Endothelial cell of umbilical vein (primary cell): Measurements from ENCODE around the gene SLC6A18. TPM values are rescaled to one million over a fixed set of nuclear protein-coding genes. Genes with fewer than 3 reads are reported as not detected.

ENCODE experiments used
- BruUV-seq: library from RNA; stranded (reverse); fragments of 400-500 nt; replicated peaks from 2 replicates; lab custom pipeline; 2021; lab: Mats Ljungman, UMichigan
- CTCF ChIA-PET: fragments of 300-600, 350-600 bp; sonication (Branson Sonifier 250); formaldehyde crosslinking; loops from one replicate; lab custom pipeline; 2021; ENCODE audit warnings: antibody characterized with exemption, inconsistent platforms; lab: Charles Lee
- POLR2A ChIA-PET: fragments of 300-600, 350-600 bp; sonication (Branson Sonifier 250); formaldehyde crosslinking; loops from one replicate; lab custom pipeline; 2021; ENCODE audit warnings: antibody characterized with exemption, inconsistent platforms; lab: Charles Lee
- DNase-seq: peaks from one replicate; pipeline ENCODE4 v3.0.0-alpha.2; 2011; ENCODE audit warnings: low read depth, low spot score
- FAIRE-seq: peaks from 2 replicates; lab custom pipeline; 2011; peaks lifted over from hg19 to GRCh38; lab: Jason Lieb, UNC
- H2AFZ ChIP-seq: 2 replicates; pipeline ENCODE4 v1.6.0; 2012; ENCODE audit warnings: low read depth, low read length, control low read depth, inconsistent platforms
- H3K27ac ChIP-seq: 2 replicates; pipeline ENCODE4 v1.5.1; 2011; ENCODE audit warnings: low read depth, mild to moderate bottlenecking, control low read depth, low read length, moderate library complexity; ENCODE audit not compliant: insufficient read depth
- H3K27me3 ChIP-seq, 2 experiments: 2 replicates each; pipeline versions ENCODE4 v1.6.0 to v1.6.1; 2011; ENCODE audit warnings: low read length in 2 of 2, mixed read lengths in 1 of 2; ENCODE audit not compliant: control insufficient read depth in 2 of 2, insufficient read depth in 2 of 2
- H3K36me3 ChIP-seq, 2 experiments: 2 replicates in 1 of 2; 3 replicates in 1 of 2; pipeline ENCODE4 v1.5.1; 2011; ENCODE audit warnings: low read length in 2 of 2, mild to moderate bottlenecking in 1 of 2, moderate library complexity in 1 of 2; ENCODE audit not compliant: control insufficient read depth in 2 of 2, insufficient read depth in 2 of 2; ENCODE audit errors: extremely low read depth in 1 of 2
- H3K4me1 ChIP-seq: 3 replicates; pipeline ENCODE4 v1.5.1; 2011; ENCODE audit warnings: mild to moderate bottlenecking, low read length; ENCODE audit not compliant: control insufficient read depth, insufficient read depth; ENCODE audit errors: extremely low read depth
- H3K4me2 ChIP-seq: 2 replicates; pipeline ENCODE4 v1.6.1; 2011; ENCODE audit warnings: low read length, control low read depth, mixed read lengths; ENCODE audit not compliant: insufficient read depth
- H3K4me3 ChIP-seq, 3 experiments: fragments of 200-600 bp in 1 of 3; sonication (generic), shearing (Covaris generic) in 1 of 3; replicated peaks in 1 of 3; 2 replicates each; pipeline ENCODE4 v1.5.1; 2011 to 2016; ENCODE audit warnings: control low read depth in 3 of 3, low read length in 3 of 3, mild to moderate bottlenecking in 2 of 3, inconsistent platforms in 1 of 3, low read depth in 1 of 3, moderate library complexity in 1 of 3; ENCODE audit not compliant: insufficient read depth in 1 of 3
- H3K79me2 ChIP-seq: 2 replicates; pipeline ENCODE4 v1.6.0; 2012; ENCODE audit warnings: low read length, inconsistent platforms; ENCODE audit not compliant: control insufficient read depth, insufficient read depth
- H3K9ac ChIP-seq: replicated peaks from 2 replicates; pipeline ENCODE3; 2011; ENCODE audit warnings: low read length, control low read depth; ENCODE audit not compliant: insufficient read depth; ENCODE audit errors: extremely low read depth
- H3K9me1 ChIP-seq: replicated peaks from 3 replicates; pipeline ENCODE4 v1.6.0; 2011; ENCODE audit warnings: mild to moderate bottlenecking, low read length; ENCODE audit not compliant: control insufficient read depth, insufficient read depth; ENCODE audit errors: extremely low read depth
- H3K9me3 ChIP-seq: replicated peaks from 2 replicates; pipeline ENCODE4 v1.5.1; 2012; ENCODE audit warnings: low read length, inconsistent platforms; ENCODE audit not compliant: control insufficient read depth, insufficient read depth
- H4K20me1 ChIP-seq: replicated peaks from 2 replicates; pipeline ENCODE3; 2011; ENCODE audit warnings: mild to moderate bottlenecking, low read length; ENCODE audit not compliant: control insufficient read depth, insufficient read depth; ENCODE audit errors: extremely low read depth
- EZH2 ChIP-seq: IDR thresholded peaks from 2 replicates; pipeline ENCODE4 v1.6.1; 2012; ENCODE audit warnings: borderline replicate concordance, low read depth, mild to moderate bottlenecking, moderate library complexity, low read length, inconsistent platforms; ENCODE audit not compliant: severe bottlenecking
- FOS ChIP-seq: IDR thresholded peaks from 2 replicates; pipeline ENCODE4 v1.6.1; 2011; ENCODE audit warnings: mild to moderate bottlenecking, low read length, moderate library complexity, borderline replicate concordance; ENCODE audit not compliant: insufficient read depth
- GATA2 ChIP-seq: IDR thresholded peaks from 2 replicates; pipeline ENCODE4 v1.7.0; 2011; ENCODE audit warnings: low read depth, mild to moderate bottlenecking, moderate library complexity, mixed read lengths, low read length; ENCODE audit not compliant: insufficient read length, insufficient read depth
- JUN ChIP-seq: IDR thresholded peaks from 2 replicates; pipeline ENCODE4 v1.6.1; 2011; ENCODE audit warnings: borderline replicate concordance, low read depth; ENCODE audit not compliant: insufficient read length, insufficient read depth
- MYC ChIP-seq: IDR thresholded peaks from one replicate; pipeline ENCODE4 v1.6.1; 2011; ENCODE audit warnings: mild to moderate bottlenecking, low read depth, low read length
- POLR2A ChIP-seq: IDR thresholded peaks from 2 replicates; pipeline ENCODE4 v1.6.1; 2012; ENCODE audit warnings: low read depth, mild to moderate bottlenecking, control low read depth, low read length
- POLR2AphosphoS5 ChIP-seq: IDR thresholded peaks from 2 replicates; pipeline ENCODE4 v1.6.1; 2012; ENCODE audit warnings: low read depth, mild to moderate bottlenecking, control low read depth, low read length, moderate library complexity; ENCODE audit not compliant: insufficient read depth
- dilution Hi-C: fragments of 300-500 bp; cut with MboI; formaldehyde crosslinking; loops from one replicate; pipeline ENCODE4 v1.15.0; 2019; ENCODE audit warnings: low sequenced_read_pairs; ENCODE audit not compliant: extremely low pct_ligation_motif_present
- intact Hi-C: fragments of 100-400 bp; cut with micrococcal nuclease; formaldehyde crosslinking; loops from one replicate; pipeline ENCODE4 v1.10.0; 2022
- polyA plus RNA-seq, 4 experiments: library from polyadenylated mRNA; depleted of rRNA in 3 of 4; stranded (reverse) in 3 of 4; unstranded in 1 of 4; fragments of >200 nt; gene quantifications; 2 replicates each; pipeline versions ENCODE4 v1.2.1 to v1.2.3, GENCODE V29; 2011 to 2012; ENCODE audit warnings: missing spikeins in 1 of 4
- total RNA-seq: library from RNA; stranded (reverse); gene quantifications from 2 replicates; pipeline ENCODE4 v1.2.3, GENCODE V29; 2021
- TF ChIP-seq, protein P1 (sequence below), 2 donors: IDR thresholded peaks; 1 replicate in 1 of 2; 2 replicates in 1 of 2; pipeline ENCODE4 v1.5.1; 2011; ENCODE audit warnings: low read length in 2 of 2, mild to moderate bottlenecking in 2 of 2, moderate library complexity in 2 of 2, control low read depth in 1 of 2, inconsistent platforms in 1 of 2, low read depth in 1 of 2; ENCODE audit not compliant: insufficient read depth in 1 of 2; ENCODE audit errors: extremely low read depth in 1 of 2
- TF ChIP-seq, protein P2 (sequence below): IDR thresholded peaks from 2 replicates; pipeline ENCODE4 v1.6.1; 2011; ENCODE audit not compliant: insufficient read depth, insufficient read length

SLC6A18 gene
- total and polyA plus RNA-seq, 2 donors (not counting 3 experiments of a cell fraction or from before 2014, with no cell fraction given) = not detected

DNA sequence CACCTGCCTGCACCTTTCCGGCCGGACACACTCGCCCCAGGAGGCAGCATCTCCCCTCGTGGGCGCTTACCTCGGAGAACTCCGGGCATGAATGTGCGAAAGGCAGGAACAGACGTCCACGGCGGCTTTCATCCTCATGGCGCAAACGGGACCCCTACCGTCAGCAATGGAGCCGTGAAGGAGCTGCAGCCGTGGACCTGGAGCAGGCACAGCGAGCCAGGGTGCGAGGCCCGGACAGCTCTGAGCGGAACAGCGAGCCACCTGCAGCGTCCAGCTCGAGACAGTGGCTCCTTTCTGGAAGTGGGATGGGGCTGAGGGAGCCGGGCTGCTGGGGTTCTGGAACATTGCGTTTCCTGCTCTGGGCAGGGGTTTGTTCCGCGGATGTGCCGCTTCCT is 31.6 kb upstream of the SLC6A18 start:
- no peaks in the 10 kb centered on the region for H3K9me3 ChIP-seq
- FAIRE-seq (no peak), DNase-seq (no peak)
- H3K79me2 ChIP-seq = no peaks in the 10 kb centered on the region
- H3K27me3 ChIP-seq = no peaks in the 10 kb centered on the region
- TF ChIP-seq POLR2A (no peak), FOS (no peak), GATA2 (no peak), POLR2AphosphoS5 (no peak), MYC (no peak), EZH2 (no peak), JUN (no peak)
- TF ChIP-seq, protein P1, sequence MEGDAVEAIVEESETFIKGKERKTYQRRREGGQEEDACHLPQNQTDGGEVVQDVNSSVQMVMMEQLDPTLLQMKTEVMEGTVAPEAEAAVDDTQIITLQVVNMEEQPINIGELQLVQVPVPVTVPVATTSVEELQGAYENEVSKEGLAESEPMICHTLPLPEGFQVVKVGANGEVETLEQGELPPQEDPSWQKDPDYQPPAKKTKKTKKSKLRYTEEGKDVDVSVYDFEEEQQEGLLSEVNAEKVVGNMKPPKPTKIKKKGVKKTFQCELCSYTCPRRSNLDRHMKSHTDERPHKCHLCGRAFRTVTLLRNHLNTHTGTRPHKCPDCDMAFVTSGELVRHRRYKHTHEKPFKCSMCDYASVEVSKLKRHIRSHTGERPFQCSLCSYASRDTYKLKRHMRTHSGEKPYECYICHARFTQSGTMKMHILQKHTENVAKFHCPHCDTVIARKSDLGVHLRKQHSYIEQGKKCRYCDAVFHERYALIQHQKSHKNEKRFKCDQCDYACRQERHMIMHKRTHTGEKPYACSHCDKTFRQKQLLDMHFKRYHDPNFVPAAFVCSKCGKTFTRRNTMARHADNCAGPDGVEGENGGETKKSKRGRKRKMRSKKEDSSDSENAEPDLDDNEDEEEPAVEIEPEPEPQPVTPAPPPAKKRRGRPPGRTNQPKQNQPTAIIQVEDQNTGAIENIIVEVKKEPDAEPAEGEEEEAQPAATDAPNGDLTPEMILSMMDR (IDR thresholded peaks at IDR 0.05; ENCODE audit: extremely low read depth in 1 of 2, insufficient read depth in 1 of 2, low read depth in 1 of 2, low read length in 2 of 2) = no peak
- TF ChIP-seq, protein P2, sequence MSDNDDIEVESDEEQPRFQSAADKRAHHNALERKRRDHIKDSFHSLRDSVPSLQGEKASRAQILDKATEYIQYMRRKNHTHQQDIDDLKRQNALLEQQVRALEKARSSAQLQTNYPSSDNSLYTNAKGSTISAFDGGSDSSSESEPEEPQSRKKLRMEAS = no peak
- ChIA-PET CTCF (no interaction called here), POLR2A (no interaction called here)
- no peaks in the 10 kb centered on the region for H3K36me3 ChIP-seq
- H2AFZ ChIP-seq = no peak overlapping the region
- no peaks in the 10 kb centered on the region for H3K9me1 ChIP-seq
- no peak overlapping the region for H3K9ac ChIP-seq
- intact Hi-C loops = no loop called here
- H4K20me1 ChIP-seq = no peaks in the 10 kb centered on the region
- no peak overlapping the region for H3K27ac ChIP-seq
- BruUV-seq = no TSS peak
- no peak overlapping the region for H3K4me3 ChIP-seq
- dilution Hi-C loops = no loop called here
- H3K4me2 ChIP-seq = no peak overlapping the region
- H3K4me1 ChIP-seq = no peaks in the 10 kb centered on the region
